ENCODE results near the gene TLR5.
A peak's percentile ranks its signal among the peaks of the same experiment; 100 is the strongest.

Gene TLR5

GRCh38 chr1:223147873-223148272, 4.8 kb upstream of the TLR5 start:
- DNase-seq: no peak

- no peak for DNase-seq
Measured at GRCh38 chr1:223147409-223147808, 4.4 kb upstream of the TLR5 start.

- DNase-seq: no peak
Measured at GRCh38 chr1:223146745-223147144, 3.7 kb upstream of the TLR5 start.

- DNase-seq: no peak
Measured at GRCh38 chr1:223144914-223145313, 1.9 kb upstream of the TLR5 start.

- DNase-seq: no peak
Measured at GRCh38 chr1:223144431-223144830, 1.4 kb upstream of the TLR5 start.

- peak; percentile 92 for DNase-seq
Measured at GRCh38 chr1:223143537-223144248, 645 bp upstream of the TLR5 start.

GRCh38 chr1:223142269-223142668, 779 bp downstream of the TLR5 start:
- DNase-seq: no peak

- no peak for DNase-seq
Measured at GRCh38 chr1:223140611-223141405, 2.2 kb downstream of the TLR5 start.

- no peak for DNase-seq
Measured at GRCh38 chr1:223137455-223138085, 5.5 kb downstream of the TLR5 start.

GRCh38 chr1:223136086-223136485, 7.0 kb downstream of the TLR5 start:
- DNase-seq: peak; percentile 53

- DNase-seq: no peak
Measured at GRCh38 chr1:223135176-223135942, 7.7 kb downstream of the TLR5 start.

GRCh38 chr1:223133824-223134435, 9.1 kb downstream of the TLR5 start:
- DNase-seq: peak; percentile 89

- no peak for DNase-seq
Measured at GRCh38 chr1:223133306-223133823, 9.7 kb downstream of the TLR5 start.

- peak; percentile 76 for DNase-seq
Measured at GRCh38 chr1:223129229-223129901, 13.7 kb downstream of the TLR5 start.

- no peak for DNase-seq
Measured at GRCh38 chr1:223126741-223127140, 16.3 kb downstream of the TLR5 start.

- DNase-seq: no peak
Measured at GRCh38 chr1:223125766-223126165, 17.3 kb downstream of the TLR5 start.

- DNase-seq: no peak
Measured at GRCh38 chr1:223123011-223123610, 19.9 kb downstream of the TLR5 start.

- DNase-seq: no peak
Measured at GRCh38 chr1:223118418-223118817, 24.6 kb downstream of the TLR5 start.

GRCh38 chr1:223116950-223117349, 26.1 kb downstream of the TLR5 start:
- DNase-seq: no peak

GRCh38 chr1:223114871-223115270, 28.2 kb downstream of the TLR5 start:
- no peak for DNase-seq

GRCh38 chr1:223110952-223111351, 32.1 kb downstream of the TLR5 start:
- no peak for DNase-seq
